HK-2 (cell line): ENCODE data around the gene VCX3A.
"Not testable (repeated sequence)": the region's sequence is repeated elsewhere in the genome, so short reads cannot be mapped to it uniquely, and the experiment has no call there.

Experiments used
- DNase-seq: peaks from one replicate; pipeline ENCODE4 v3.0.0-alpha.2; 2018; ENCODE audit not compliant: unreplicated experiment

VCX3A gene

DNA sequence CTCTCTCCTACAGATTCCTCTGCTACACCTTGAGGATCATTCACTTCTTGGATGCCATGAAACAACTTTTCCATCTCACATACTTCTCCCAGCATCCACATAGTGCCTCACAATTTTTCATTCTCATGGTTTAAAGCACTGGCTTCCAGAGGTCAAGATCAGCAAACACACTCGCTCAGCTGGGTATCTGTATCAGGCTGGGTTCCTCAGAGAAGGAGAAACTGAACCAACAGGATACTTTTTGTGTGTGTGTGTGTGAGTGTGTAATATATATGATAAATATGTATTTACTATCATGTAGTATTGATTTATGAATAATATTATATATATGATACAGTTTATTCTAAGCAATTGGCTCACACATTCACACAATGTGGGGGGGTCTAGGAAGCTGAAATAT lies at the start of gene VCX3A:
VCX3A (minus strand) TSS at position 101 of the 400 bp plus-strand sequence. CDS start 621 bp downstream, outside the sequence.
- DNase-seq, result not testable (repeated sequence)

- peak; percentile 4 for DNase-seq
Measured at GRCh38 chrX:6574762-6575161, 39.8 kb upstream of the VCX3A start.

DNA sequence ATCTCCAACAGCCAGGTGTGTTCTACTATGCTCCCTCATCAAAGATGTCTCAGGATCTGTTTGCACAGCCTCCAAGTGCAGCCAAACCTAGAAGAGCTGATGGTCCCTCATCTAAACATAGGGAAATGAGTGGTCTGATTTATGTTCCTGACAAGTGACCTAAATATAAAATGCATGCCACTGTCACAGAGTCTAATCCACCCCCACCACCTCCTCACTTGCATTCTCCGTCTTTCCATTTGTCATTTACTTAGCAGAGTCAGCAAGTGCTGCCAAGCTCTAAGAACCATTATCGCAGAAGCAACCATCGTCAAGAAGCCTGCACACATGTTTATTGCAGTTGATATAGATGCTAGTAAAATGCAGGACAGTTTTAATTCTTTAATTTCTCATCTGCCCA lies 33.1 kb upstream of the VCX3A start:
- no peak for DNase-seq

DNA sequence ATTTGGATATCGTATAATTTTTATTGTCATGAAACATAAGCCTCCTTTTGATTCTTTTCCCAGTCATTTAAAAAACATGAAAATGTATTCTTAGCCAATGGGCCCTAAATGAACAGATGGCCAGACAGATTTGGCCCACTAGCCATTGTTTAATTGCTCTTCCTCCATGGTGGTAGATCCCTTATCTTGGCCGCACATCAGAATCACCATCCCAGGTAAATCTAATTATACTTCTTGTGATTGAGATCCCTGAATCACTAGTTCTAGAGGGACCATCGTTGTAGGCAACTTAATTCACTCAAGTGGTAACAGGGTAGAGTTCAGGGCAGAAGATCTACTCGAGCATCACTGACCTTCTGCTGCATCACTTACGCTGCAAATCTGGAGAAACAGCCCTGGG lies 24.1 kb upstream of the VCX3A start:
- no peak for DNase-seq

DNA sequence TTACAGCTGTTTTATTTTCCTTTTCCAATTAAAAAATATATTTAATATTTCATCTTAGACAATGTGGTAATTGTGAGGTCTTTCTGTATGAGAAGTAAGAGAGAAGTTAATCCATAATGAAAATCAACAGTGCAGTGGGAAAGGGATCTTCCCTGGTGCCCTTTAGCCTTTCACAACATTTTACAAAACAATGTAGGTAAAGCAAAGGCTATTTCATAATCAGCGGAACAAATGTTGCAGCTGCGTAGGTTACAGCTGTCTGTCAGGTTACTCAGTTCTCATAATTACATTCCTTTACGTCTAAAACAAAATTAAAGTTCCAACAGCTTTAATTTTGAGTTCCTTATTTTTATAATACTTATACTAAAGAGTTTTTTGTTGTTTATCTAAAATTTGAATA lies 22.8 kb upstream of the VCX3A start:
- no peak for DNase-seq

GRCh38 chrX:6550999-6551398 lies 16.1 kb upstream of the VCX3A start:
- DNase-seq, result no peak

- no peak for DNase-seq
Measured at GRCh38 chrX:6545712-6546111, 10.8 kb upstream of the VCX3A start.

DNA sequence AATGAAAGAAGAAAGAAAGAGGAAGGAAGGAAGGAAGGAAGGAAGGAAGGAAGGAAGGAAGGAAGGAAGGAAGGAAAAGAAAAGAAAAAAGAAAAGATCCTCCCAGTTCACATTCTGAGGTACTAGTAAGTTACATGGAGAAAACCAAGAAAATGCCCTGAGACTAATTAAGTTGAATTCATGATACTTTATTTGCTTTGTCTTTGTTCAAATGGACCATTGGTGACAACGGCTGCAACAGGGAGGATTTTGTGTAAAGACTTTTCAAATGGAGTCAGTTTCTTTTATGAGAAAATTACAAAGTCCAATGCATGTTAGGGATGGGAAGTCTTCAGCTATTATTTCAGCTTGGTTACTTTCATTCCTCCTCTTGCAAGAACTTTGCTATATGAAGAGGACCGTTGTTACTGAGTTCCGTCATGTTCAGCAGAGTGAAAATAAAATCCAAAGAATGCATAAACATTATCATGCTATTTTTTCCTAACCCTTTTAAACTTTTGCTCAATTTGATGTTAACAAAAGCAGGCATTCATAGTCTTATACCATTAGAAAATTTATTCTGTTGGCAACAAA lies 8.3 kb downstream of the VCX3A start:
- no peak for DNase-seq

DNA sequence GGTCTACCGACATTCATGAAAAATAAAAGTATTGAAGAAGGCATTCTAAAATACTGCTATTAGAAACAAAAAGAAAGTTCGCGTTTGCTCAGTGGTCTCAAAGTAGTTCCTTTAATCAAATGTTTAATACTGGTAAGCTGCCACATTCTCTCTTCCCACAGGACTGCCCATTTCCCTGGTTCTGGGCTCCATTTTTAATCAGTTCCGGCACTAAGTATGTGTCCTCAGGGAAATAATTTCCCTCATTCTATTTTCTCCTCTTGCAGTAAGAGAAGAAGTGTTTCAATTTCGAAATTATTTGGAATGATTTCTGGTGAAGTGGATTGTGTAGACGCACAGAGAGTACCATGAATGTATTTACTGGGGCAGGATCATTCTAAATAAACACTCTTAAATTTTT lies 17.5 kb downstream of the VCX3A start:
- no peak for DNase-seq

DNA sequence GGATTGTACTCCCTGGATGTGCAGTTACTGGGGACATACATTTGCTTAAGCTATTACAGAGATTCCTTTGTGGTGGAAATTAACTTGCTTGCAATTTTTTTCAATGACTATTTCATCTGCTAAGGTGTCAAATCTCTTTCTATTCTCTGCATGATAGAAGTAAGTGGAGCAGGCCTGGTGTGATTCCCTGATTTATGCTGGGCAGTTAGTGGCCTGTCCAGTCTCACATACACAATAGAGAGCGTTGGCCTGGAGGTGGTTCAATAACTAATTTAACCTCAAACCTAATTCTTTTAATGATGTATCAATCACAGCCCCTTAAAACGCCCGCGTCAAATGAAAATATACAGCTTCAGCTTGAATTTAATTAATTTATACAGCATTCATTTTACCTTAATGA lies 28.5 kb downstream of the VCX3A start:
- DNase-seq, result no peak

GRCh38 chrX:6505960-6506359 lies 29.0 kb downstream of the VCX3A start:
- no peak for DNase-seq

- no peak for DNase-seq
Measured at GRCh38 chrX:6500719-6501118, 34.2 kb downstream of the VCX3A start.

DNA sequence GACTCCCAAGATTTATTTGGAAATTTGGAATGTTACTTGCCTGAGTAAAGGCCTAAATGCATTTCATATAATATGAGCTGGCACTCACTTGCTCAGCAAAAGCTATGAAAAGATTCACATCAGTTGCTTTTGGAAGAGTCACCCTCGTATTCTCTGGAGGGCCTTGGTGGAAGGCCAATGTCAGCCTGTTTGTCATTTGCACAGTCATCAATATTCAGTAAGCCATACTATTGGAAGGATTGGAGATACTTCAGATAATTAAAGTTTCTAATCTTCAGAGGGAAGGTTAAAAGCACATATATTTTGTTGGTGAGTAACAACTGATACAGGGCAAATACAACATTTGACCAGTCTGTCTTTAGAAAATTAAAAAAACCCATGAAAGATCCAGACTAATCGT lies 36.6 kb downstream of the VCX3A start:
- no peak for DNase-seq
